ENCODE data around the gene ATXN7. TPM values are rescaled to one million over a fixed set of nuclear protein-coding genes. Genes with fewer than 3 reads are reported as not detected.

Gene ATXN7
- total RNA-seq, 1 donor from 2014 or later = 22.1 TPM

GRCh38 chr3:64019879-64020278 is 156.2 kb downstream of the ATXN7 start:
- H3K36me3 Mint-ChIP-seq (ENCODE audit: unreplicated experiment) = no peaks in the 10 kb centered on the region
- H3K4me1 Mint-ChIP-seq (ENCODE audit: low read depth, unreplicated experiment) = peaks cover 5% of the 10 kb centered on the region
- H3K27ac Mint-ChIP-seq (ENCODE audit: unreplicated experiment) = no peak overlapping the region
- TF ChIP-seq CTCF (IDR thresholded peaks at IDR 0.05; ENCODE audit: partially characterized antibody, unreplicated experiment) = no peak
- H3K27me3 Mint-ChIP-seq (ENCODE audit: unreplicated experiment) = no peaks in the 10 kb centered on the region
- H3K9me3 Mint-ChIP-seq (ENCODE audit: unreplicated experiment) = peaks cover 2% of the 10 kb centered on the region
- H3K4me3 Mint-ChIP-seq (ENCODE audit: unreplicated experiment) = no peak overlapping the region
- no peak for DNase-seq

GRCh38 chr3:64021922-64022321 is 158.3 kb downstream of the ATXN7 start:
- no peaks in the 10 kb centered on the region for H3K36me3 Mint-ChIP-seq (ENCODE audit: unreplicated experiment)
- no peaks in the 10 kb centered on the region for H3K27me3 Mint-ChIP-seq (ENCODE audit: unreplicated experiment)
- no peak for TF ChIP-seq CTCF (IDR thresholded peaks at IDR 0.05; ENCODE audit: partially characterized antibody, unreplicated experiment)
- no peak overlapping the region for H3K27ac Mint-ChIP-seq (ENCODE audit: unreplicated experiment)
- H3K4me3 Mint-ChIP-seq (ENCODE audit: unreplicated experiment) = peak overlapping the region; percentile 87
- DNase-seq = no peak
- peaks cover 2% of the 10 kb centered on the region for H3K9me3 Mint-ChIP-seq (ENCODE audit: unreplicated experiment)
- H3K4me1 Mint-ChIP-seq (ENCODE audit: low read depth, unreplicated experiment) = peaks cover 5% of the 10 kb centered on the region

- Mint-ChIP-seq H3K27me3 (ENCODE audit: unreplicated experiment) (no peaks in the 10 kb centered on the region), H3K36me3 (ENCODE audit: unreplicated experiment) (no peaks in the 10 kb centered on the region), H3K4me3 (ENCODE audit: unreplicated experiment) (peak overlapping the region; percentile 87), H3K27ac (ENCODE audit: unreplicated experiment) (peak overlapping the region; percentile 81), H3K4me1 (ENCODE audit: low read depth, unreplicated experiment) (peaks cover 5% of the 10 kb centered on the region), H3K9me3 (ENCODE audit: unreplicated experiment) (peaks cover 2% of the 10 kb centered on the region)
- TF ChIP-seq CTCF (IDR thresholded peaks at IDR 0.05; ENCODE audit: partially characterized antibody, unreplicated experiment) = no peak
- DNase-seq = peak; percentile 26
Measured at GRCh38 chr3:64022451-64023186, 159.0 kb downstream of the ATXN7 start.

- DNase-seq = peak; percentile 97
- Mint-ChIP-seq H3K27ac (ENCODE audit: unreplicated experiment) (peak within 1 kb of the TSS; percentile 81), H3K9me3 (ENCODE audit: unreplicated experiment) (peaks cover 2% of the 10 kb centered on the region), H3K36me3 (ENCODE audit: unreplicated experiment) (no peaks in the 10 kb centered on the region), H3K4me1 (ENCODE audit: low read depth, unreplicated experiment) (peaks cover 5% of the 10 kb centered on the region), H3K27me3 (ENCODE audit: unreplicated experiment) (no peaks in the 10 kb centered on the region), H3K4me3 (ENCODE audit: unreplicated experiment) (peak within 1 kb of the TSS; percentile 87)
- TF ChIP-seq CTCF (IDR thresholded peaks at IDR 0.05; ENCODE audit: partially characterized antibody, unreplicated experiment) = peak; percentile 99
Measured at GRCh38 chr3:64023187-64023860, 159.7 kb downstream of the ATXN7 start, which contains the start of gene PSMD6. PSMD6 (minus strand) TSS chr3:64023494; CDS start chr3:64023419, 75 bp downstream.

GRCh38 chr3:64023861-64024223 is 160.2 kb downstream of the ATXN7 start:
- no peak for TF ChIP-seq CTCF (IDR thresholded peaks at IDR 0.05; ENCODE audit: partially characterized antibody, unreplicated experiment)
- Mint-ChIP-seq H3K4me3 (ENCODE audit: unreplicated experiment) (peak overlapping the region; percentile 77), H3K9me3 (ENCODE audit: unreplicated experiment) (peaks cover 2% of the 10 kb centered on the region), H3K4me1 (ENCODE audit: low read depth, unreplicated experiment) (peaks cover 5% of the 10 kb centered on the region), H3K27me3 (ENCODE audit: unreplicated experiment) (no peaks in the 10 kb centered on the region), H3K36me3 (ENCODE audit: unreplicated experiment) (no peaks in the 10 kb centered on the region), H3K27ac (ENCODE audit: unreplicated experiment) (peak overlapping the region; percentile 40)
- DNase-seq = no peak
